HEK293 (cell line): Measurements from ENCODE around the gene KRT74.

Source experiments
- KLF7 ChIP-seq: fragments of 450-650 bp; formaldehyde crosslinking; IDR thresholded peaks from 2 replicates; pipeline ENCODE4 v1.5.1; 2016; ENCODE audit warnings: missing biosample characterization, missing genetic modification characterization, borderline replicate concordance
- MEIS1 ChIP-seq: sonication (generic); formaldehyde crosslinking; IDR thresholded peaks from 2 replicates; pipeline ENCODE4 v1.8.1; 2022; ENCODE audit warnings: missing genetic modification reagents, mild to moderate bottlenecking, borderline replicate concordance
- ZBTB17 ChIP-seq: fragments of 450-650 bp; formaldehyde crosslinking; IDR thresholded peaks from 2 replicates; pipeline ENCODE4 v1.5.1; 2016; ENCODE audit warnings: missing biosample characterization, missing genetic modification characterization
- ZNF112 ChIP-seq: fragments of 450-650 bp; formaldehyde crosslinking; IDR thresholded peaks from 2 replicates; pipeline ENCODE4 v1.5.0; 2017; ENCODE audit warnings: missing biosample characterization, missing genetic modification characterization
- ZNF138 ChIP-seq: fragments of 450-650 bp; formaldehyde crosslinking; IDR thresholded peaks from 2 replicates; pipeline ENCODE4 v1.5.1; 2016; ENCODE audit warnings: missing biosample characterization, missing genetic modification characterization, borderline replicate concordance
- ZNF239 ChIP-seq: fragments of 450-650 bp; formaldehyde crosslinking; IDR thresholded peaks from 2 replicates; pipeline ENCODE4 v1.5.1; 2016; ENCODE audit warnings: missing biosample characterization, missing genetic modification characterization
- ZNF24 ChIP-seq: fragments of 450-650 bp; formaldehyde crosslinking; IDR thresholded peaks from 2 replicates; pipeline ENCODE4 v1.5.1; 2016; ENCODE audit warnings: missing biosample characterization, missing genetic modification characterization
- ZNF670 ChIP-seq: fragments of 450-650 bp; formaldehyde crosslinking; IDR thresholded peaks from 2 replicates; pipeline ENCODE4 v1.5.1; 2016; ENCODE audit warnings: missing biosample characterization, missing genetic modification characterization, low read depth
- ZNF777 ChIP-seq: fragments of 450-650 bp; formaldehyde crosslinking; IDR thresholded peaks from 2 replicates; pipeline ENCODE4 v1.5.1; 2017; ENCODE audit warnings: missing biosample characterization, missing genetic modification characterization, borderline replicate concordance
- TF ChIP-seq, protein P1 (sequence below): fragments of 450-650 bp; formaldehyde crosslinking; IDR thresholded peaks from 2 replicates; pipeline ENCODE4 v1.5.1; 2016; ENCODE audit warnings: missing biosample characterization, missing genetic modification characterization
- TF ChIP-seq, protein P2 (sequence below): fragments of 450-650 bp; IDR thresholded peaks from 2 replicates; pipeline ENCODE4 v1.5.1; 2018; ENCODE audit warnings: missing biosample characterization, mild to moderate bottlenecking, missing genetic modification characterization

DNA sequence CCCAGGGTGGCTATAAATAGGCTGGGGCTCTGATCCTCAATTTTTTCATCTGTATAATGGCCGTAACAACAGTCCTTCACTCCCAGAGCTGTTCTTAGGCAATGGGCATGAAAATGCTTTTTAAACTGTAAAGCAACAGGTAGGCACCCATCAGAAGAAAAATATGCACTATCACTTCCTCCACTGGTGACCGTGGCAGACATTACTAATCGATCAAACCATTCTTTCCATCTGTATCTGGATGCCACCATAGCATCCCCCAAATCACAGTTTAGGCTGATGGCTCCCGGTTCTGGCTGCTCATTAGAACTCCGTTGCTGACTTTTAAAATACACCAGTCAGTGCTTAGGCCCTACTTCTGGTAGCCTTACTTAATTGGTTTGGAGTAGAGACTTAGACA lies 31.9 kb downstream of the KRT74 start:
- TF ChIP-seq, protein P1, sequence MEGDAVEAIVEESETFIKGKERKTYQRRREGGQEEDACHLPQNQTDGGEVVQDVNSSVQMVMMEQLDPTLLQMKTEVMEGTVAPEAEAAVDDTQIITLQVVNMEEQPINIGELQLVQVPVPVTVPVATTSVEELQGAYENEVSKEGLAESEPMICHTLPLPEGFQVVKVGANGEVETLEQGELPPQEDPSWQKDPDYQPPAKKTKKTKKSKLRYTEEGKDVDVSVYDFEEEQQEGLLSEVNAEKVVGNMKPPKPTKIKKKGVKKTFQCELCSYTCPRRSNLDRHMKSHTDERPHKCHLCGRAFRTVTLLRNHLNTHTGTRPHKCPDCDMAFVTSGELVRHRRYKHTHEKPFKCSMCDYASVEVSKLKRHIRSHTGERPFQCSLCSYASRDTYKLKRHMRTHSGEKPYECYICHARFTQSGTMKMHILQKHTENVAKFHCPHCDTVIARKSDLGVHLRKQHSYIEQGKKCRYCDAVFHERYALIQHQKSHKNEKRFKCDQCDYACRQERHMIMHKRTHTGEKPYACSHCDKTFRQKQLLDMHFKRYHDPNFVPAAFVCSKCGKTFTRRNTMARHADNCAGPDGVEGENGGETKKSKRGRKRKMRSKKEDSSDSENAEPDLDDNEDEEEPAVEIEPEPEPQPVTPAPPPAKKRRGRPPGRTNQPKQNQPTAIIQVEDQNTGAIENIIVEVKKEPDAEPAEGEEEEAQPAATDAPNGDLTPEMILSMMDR (tag by site-specific recombination), result no peak
- TF ChIP-seq, protein P2, sequence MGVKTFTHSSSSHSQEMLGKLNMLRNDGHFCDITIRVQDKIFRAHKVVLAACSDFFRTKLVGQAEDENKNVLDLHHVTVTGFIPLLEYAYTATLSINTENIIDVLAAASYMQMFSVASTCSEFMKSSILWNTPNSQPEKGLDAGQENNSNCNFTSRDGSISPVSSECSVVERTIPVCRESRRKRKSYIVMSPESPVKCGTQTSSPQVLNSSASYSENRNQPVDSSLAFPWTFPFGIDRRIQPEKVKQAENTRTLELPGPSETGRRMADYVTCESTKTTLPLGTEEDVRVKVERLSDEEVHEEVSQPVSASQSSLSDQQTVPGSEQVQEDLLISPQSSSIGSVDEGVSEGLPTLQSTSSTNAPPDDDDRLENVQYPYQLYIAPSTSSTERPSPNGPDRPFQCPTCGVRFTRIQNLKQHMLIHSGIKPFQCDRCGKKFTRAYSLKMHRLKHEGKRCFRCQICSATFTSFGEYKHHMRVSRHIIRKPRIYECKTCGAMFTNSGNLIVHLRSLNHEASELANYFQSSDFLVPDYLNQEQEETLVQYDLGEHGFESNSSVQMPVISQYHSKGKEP (tag by site-specific recombination), result no peak
- TF ChIP-seq MEIS1 (no peak), ZNF239 (tag by site-specific recombination) (no peak), ZNF112 (tag by site-specific recombination) (no peak), ZNF777 (tag by site-specific recombination) (no peak), ZNF670 (tag by site-specific recombination) (no peak), ZNF24 (tag by site-specific recombination) (no peak), KLF7 (tag by site-specific recombination) (no peak), ZNF138 (no peak), ZBTB17 (tag by site-specific recombination) (peak; percentile 69)
